HG03159 (cell line): ENCODE results near the gene HSD17B14.
A peak's percentile ranks its signal among the peaks of the same experiment; 100 is the strongest.
"Not testable (repeated sequence)": the region's sequence is repeated elsewhere in the genome, so short reads cannot be mapped to it uniquely, and the experiment has no call there.

Experiments used
- ATAC-seq: cut with Tn5 transposase; IDR thresholded peaks from one replicate; pipeline ENCODE4 v1.9.1; 2021; ENCODE audit warnings: mild to moderate bottlenecking, moderate library complexity; ENCODE audit not compliant: unreplicated experiment

The HSD17B14 gene

GRCh38 chr19:48867746-48868113 is 31.4 kb upstream of the HSD17B14 start:
- no peak for ATAC-seq

GRCh38 chr19:48867123-48867745 is 30.9 kb upstream of the HSD17B14 start:
- ATAC-seq = no peak

- ATAC-seq = no peak
Observed at GRCh38 chr19:48866692-48867091, 30.4 kb upstream of the HSD17B14 start.

GRCh38 chr19:48862827-48863226 is 26.5 kb upstream of the HSD17B14 start:
- ATAC-seq = no peak

GRCh38 chr19:48861313-48861712 is 25.0 kb upstream of the HSD17B14 start:
- no peak for ATAC-seq

GRCh38 chr19:48859711-48860572 is 23.7 kb upstream of the HSD17B14 start:
- no peak for ATAC-seq

- ATAC-seq = peak; percentile 64
Observed at GRCh38 chr19:48858984-48859710, 22.9 kb upstream of the HSD17B14 start.

GRCh38 chr19:48856921-48857320 is 20.6 kb upstream of the HSD17B14 start:
- ATAC-seq = no peak

- no peak for ATAC-seq
Observed at GRCh38 chr19:48854103-48854502, 17.8 kb upstream of the HSD17B14 start.

GRCh38 chr19:48853483-48853882 is 17.2 kb upstream of the HSD17B14 start:
- ATAC-seq = no peak

- ATAC-seq = no peak
Observed at GRCh38 chr19:48852292-48852691, 16.0 kb upstream of the HSD17B14 start.

GRCh38 chr19:48846659-48847058 is 10.4 kb upstream of the HSD17B14 start:
- ATAC-seq = not testable (repeated sequence)

- no peak for ATAC-seq
Observed at GRCh38 chr19:48845384-48845783, 9.1 kb upstream of the HSD17B14 start.

GRCh38 chr19:48844472-48844871 is 8.2 kb upstream of the HSD17B14 start:
- ATAC-seq = no peak

GRCh38 chr19:48842789-48843162 is 6.5 kb upstream of the HSD17B14 start:
- no peak for ATAC-seq

- no peak for ATAC-seq
Observed at GRCh38 chr19:48841571-48841970, 5.3 kb upstream of the HSD17B14 start.

- ATAC-seq = no peak
Observed at GRCh38 chr19:48841047-48841446, 4.8 kb upstream of the HSD17B14 start.

- no peak for ATAC-seq
Observed at GRCh38 chr19:48837687-48838086, 1.4 kb upstream of the HSD17B14 start.

- ATAC-seq = peak; percentile 58
Observed at GRCh38 chr19:48837051-48837524, 797 bp upstream of the HSD17B14 start.

GRCh38 chr19:48835734-48836088 is 580 bp downstream of the HSD17B14 start:
- ATAC-seq = peak; percentile 66

- no peak for ATAC-seq
Observed at GRCh38 chr19:48833977-48834376, 2.3 kb downstream of the HSD17B14 start.

GRCh38 chr19:48833049-48833448 is 3.2 kb downstream of the HSD17B14 start:
- ATAC-seq = no peak
